PFSK-1 (cell line): ENCODE results near the gene RNF4.

Experiments
- POLR2AphosphoS5 ChIP-seq: IDR thresholded peaks from 2 replicates; pipeline ENCODE4 v1.6.1; 2012; ENCODE audit warnings: low read depth, mild to moderate bottlenecking, control low read depth, low read length, moderate library complexity
- SIN3A ChIP-seq: IDR thresholded peaks from 2 replicates; pipeline ENCODE4 v1.6.1; 2012; ENCODE audit warnings: mild to moderate bottlenecking, low read length, moderate library complexity, borderline replicate concordance; ENCODE audit not compliant: insufficient read depth
- TAF1 ChIP-seq: IDR thresholded peaks from 2 replicates; pipeline ENCODE4 v1.6.1; 2012; ENCODE audit warnings: low read length, control low read depth, borderline replicate concordance; ENCODE audit not compliant: insufficient read depth
- TF ChIP-seq, protein P1 (sequence below), 2 experiments: IDR thresholded peaks; 2 replicates each; pipeline versions ENCODE4 v1.6.1 to v1.8.0; 2011 to 2012; ENCODE audit warnings: low read depth in 2 of 2, low read length in 2 of 2, control low read depth in 1 of 2, inconsistent platforms in 1 of 2, mild to moderate bottlenecking in 1 of 2, moderate library complexity in 1 of 2; ENCODE audit not compliant: insufficient read depth in 1 of 2

DNA sequence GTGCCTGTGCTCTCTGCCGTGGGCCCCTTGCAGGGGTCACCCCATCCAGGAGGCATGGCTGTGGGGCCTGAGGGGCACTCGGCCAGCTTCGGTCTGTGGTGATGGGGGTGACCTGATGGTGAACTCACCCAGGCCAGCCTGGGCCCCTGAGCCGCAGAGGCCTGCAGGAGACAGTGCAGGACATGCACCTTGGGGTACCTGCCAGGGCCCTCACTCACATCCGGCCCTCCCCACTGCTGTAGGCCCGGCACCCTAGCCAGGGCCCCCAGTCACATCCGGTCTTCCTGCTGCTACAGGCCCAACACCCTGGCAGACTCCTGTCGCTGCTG, 42.9 kb upstream of the RNF4 start:
- TF ChIP-seq POLR2AphosphoS5 (no peak), TAF1 (no peak), SIN3A (no peak)
- TF ChIP-seq, protein P1, sequence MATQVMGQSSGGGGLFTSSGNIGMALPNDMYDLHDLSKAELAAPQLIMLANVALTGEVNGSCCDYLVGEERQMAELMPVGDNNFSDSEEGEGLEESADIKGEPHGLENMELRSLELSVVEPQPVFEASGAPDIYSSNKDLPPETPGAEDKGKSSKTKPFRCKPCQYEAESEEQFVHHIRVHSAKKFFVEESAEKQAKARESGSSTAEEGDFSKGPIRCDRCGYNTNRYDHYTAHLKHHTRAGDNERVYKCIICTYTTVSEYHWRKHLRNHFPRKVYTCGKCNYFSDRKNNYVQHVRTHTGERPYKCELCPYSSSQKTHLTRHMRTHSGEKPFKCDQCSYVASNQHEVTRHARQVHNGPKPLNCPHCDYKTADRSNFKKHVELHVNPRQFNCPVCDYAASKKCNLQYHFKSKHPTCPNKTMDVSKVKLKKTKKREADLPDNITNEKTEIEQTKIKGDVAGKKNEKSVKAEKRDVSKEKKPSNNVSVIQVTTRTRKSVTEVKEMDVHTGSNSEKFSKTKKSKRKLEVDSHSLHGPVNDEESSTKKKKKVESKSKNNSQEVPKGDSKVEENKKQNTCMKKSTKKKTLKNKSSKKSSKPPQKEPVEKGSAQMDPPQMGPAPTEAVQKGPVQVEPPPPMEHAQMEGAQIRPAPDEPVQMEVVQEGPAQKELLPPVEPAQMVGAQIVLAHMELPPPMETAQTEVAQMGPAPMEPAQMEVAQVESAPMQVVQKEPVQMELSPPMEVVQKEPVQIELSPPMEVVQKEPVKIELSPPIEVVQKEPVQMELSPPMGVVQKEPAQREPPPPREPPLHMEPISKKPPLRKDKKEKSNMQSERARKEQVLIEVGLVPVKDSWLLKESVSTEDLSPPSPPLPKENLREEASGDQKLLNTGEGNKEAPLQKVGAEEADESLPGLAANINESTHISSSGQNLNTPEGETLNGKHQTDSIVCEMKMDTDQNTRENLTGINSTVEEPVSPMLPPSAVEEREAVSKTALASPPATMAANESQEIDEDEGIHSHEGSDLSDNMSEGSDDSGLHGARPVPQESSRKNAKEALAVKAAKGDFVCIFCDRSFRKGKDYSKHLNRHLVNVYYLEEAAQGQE (IDR thresholded peaks at IDR 0.05; ENCODE audit: insufficient read depth in 1 of 2, low read depth in 2 of 2, low read length in 2 of 2), result no peak
